GM23338 (cell line): ENCODE data around the gene MINDY4. TPM values are rescaled to one million over a fixed set of nuclear protein-coding genes. Genes with fewer than 3 reads are reported as not detected.

ENCODE experiments used
- ATAC-seq: fragments of 200-7000 bp; cut with Tn5 transposase; 3 replicates; pipeline ENCODE4 v1.9.1; 2020
- DNase-seq: peaks from one replicate; pipeline ENCODE4 v3.0.0-alpha.2; 2015; ENCODE audit warnings: low spot score
- H2AFZ ChIP-seq: fragments of 200-600 bp; sonication (generic); 2 replicates; pipeline ENCODE4 v1.8.0; 2016; ENCODE audit warnings: antibody characterized with exemption, mild to moderate bottlenecking, moderate library complexity
- H3F3A ChIP-seq: fragments of 200-600 bp; sonication (generic); replicated peaks from 2 replicates; pipeline ENCODE4 v1.8.0; 2017; ENCODE audit warnings: antibody characterized with exemption, mixed run types, low read depth
- H3K27ac ChIP-seq: fragments of 200-600 bp; sonication (generic); 2 replicates; pipeline ENCODE4 v1.6.1; 2016; ENCODE audit warnings: low read depth
- H3K27me3 ChIP-seq: fragments of 200-600 bp; sonication (generic); 2 replicates; pipeline ENCODE4 v1.8.0; 2016; ENCODE audit warnings: mild to moderate bottlenecking, mixed run types, moderate library complexity; ENCODE audit not compliant: insufficient read depth
- H3K36me3 ChIP-seq: fragments of 200-600 bp; sonication (generic); 2 replicates; pipeline ENCODE4 v1.8.0; 2016; ENCODE audit warnings: mild to moderate bottlenecking; ENCODE audit not compliant: insufficient read depth
- H3K4me1 ChIP-seq: fragments of 200-600 bp; sonication (generic); 2 replicates; pipeline ENCODE4 v1.8.0; 2016; ENCODE audit warnings: mild to moderate bottlenecking, moderate library complexity; ENCODE audit not compliant: insufficient read depth
- H3K4me2 ChIP-seq: fragments of 200-600 bp; sonication (generic); 2 replicates; pipeline ENCODE4 v1.7.1; 2017; ENCODE audit warnings: mixed run types
- H3K4me3 ChIP-seq: fragments of 200-600 bp; sonication (generic); 2 replicates; pipeline ENCODE4 v1.6.1; 2016; ENCODE audit warnings: mixed run types
- H3K79me2 ChIP-seq: fragments of 200-600 bp; sonication (generic); replicated peaks from 2 replicates; pipeline ENCODE4 v1.8.0; 2017; ENCODE audit warnings: mild to moderate bottlenecking; ENCODE audit not compliant: insufficient read depth
- H3K9me2 ChIP-seq: fragments of 200-600 bp; sonication (generic); 2 replicates; pipeline ENCODE4 v1.8.0; 2017; ENCODE audit not compliant: insufficient read depth
- H4K20me1 ChIP-seq: fragments of 200-600 bp; sonication (generic); replicated peaks from 2 replicates; pipeline ENCODE4 v1.8.0; 2017; ENCODE audit warnings: mild to moderate bottlenecking; ENCODE audit not compliant: insufficient read depth
- H3K27ac Mint-ChIP-seq: 2 replicates; pipeline ENCODE4 v1.8.0; 2020; ENCODE audit warnings: inconsistent platforms, mild to moderate bottlenecking, moderate library complexity, mixed read lengths
- H3K27me3 Mint-ChIP-seq: 3 replicates; pipeline ENCODE4 v1.8.0; 2022; ENCODE audit warnings: low read depth, mild to moderate bottlenecking, moderate library complexity, mixed read lengths, inconsistent platforms; ENCODE audit not compliant: insufficient read depth, poor library complexity
- H3K36me3 Mint-ChIP-seq: 3 replicates; pipeline ENCODE4 v1.8.0; 2021; ENCODE audit warnings: low read depth, mild to moderate bottlenecking, inconsistent platforms, moderate library complexity, mixed read lengths
- H3K4me1 Mint-ChIP-seq: 3 replicates; pipeline ENCODE4 v1.8.0; 2020; ENCODE audit warnings: mild to moderate bottlenecking, inconsistent platforms, mixed read lengths
- H3K4me3 Mint-ChIP-seq: 3 replicates; pipeline ENCODE4 v1.8.0; 2021; ENCODE audit warnings: moderate library complexity, mild to moderate bottlenecking, inconsistent platforms, mixed read lengths
- H3K9me3 Mint-ChIP-seq: 3 replicates; pipeline ENCODE4 v1.8.0; 2020; ENCODE audit warnings: moderate library complexity, mild to moderate bottlenecking, inconsistent platforms, mixed read lengths
- CREB1 ChIP-seq: fragments of 250-450 bp; sonication (Bioruptor Pico); IDR thresholded peaks from 2 replicates; pipeline ENCODE4 v1.5.0; 2020; ENCODE audit warnings: low read depth, mild to moderate bottlenecking, moderate library complexity
- NANOG ChIP-seq: IDR thresholded peaks from 2 replicates; pipeline ENCODE4 v1.6.1; 2016; ENCODE audit warnings: antibody characterized with exemption, borderline replicate concordance
- STAT1 ChIP-seq: IDR thresholded peaks from one replicate; pipeline ENCODE4 v1.6.1; 2016; ENCODE audit warnings: antibody characterized with exemption; ENCODE audit not compliant: unreplicated experiment
- ZNF331 ChIP-seq: fragments of 250-450 bp; sonication (Bioruptor Pico); IDR thresholded peaks from 2 replicates; pipeline ENCODE4 v1.5.0; 2020; ENCODE audit warnings: low read depth, mild to moderate bottlenecking, moderate library complexity
- polyA plus RNA-seq: library from polyadenylated mRNA; unstranded; fragments of >200 nt; fragmentation: Nextera tagmentation; extraction: Ambion mirVana; gene quantifications from 2 replicates; pipeline ENCODE4 v1.2.1, GENCODE V29; 2016
- total RNA-seq: library from RNA; depleted of rRNA; stranded (reverse); fragments of >200 nt; shearing (Covaris generic); gene quantifications from 2 replicates; pipeline ENCODE4 v1.2.3, GENCODE V29; 2014
- TF ChIP-seq, protein P1 (sequence below): fragments of 250-450 bp; sonication (Bioruptor Pico); IDR thresholded peaks from 2 replicates; pipeline ENCODE4 v1.5.0; 2020; ENCODE audit warnings: mild to moderate bottlenecking, moderate library complexity
- TF ChIP-seq, protein P2 (sequence below), 2 experiments: fragments of 200-600 bp in 1 of 2; sonication (generic) in 1 of 2; conservative IDR thresholded peaks; 2 replicates each; pipeline versions ENCODE4 v1.5.1 to v1.6.1; 2016 to 2017; ENCODE audit warnings: antibody characterized with exemption in 2 of 2, low read depth in 2 of 2, mild to moderate bottlenecking in 2 of 2, moderate library complexity in 1 of 2
- TF ChIP-seq, protein P3 (sequence below): IDR thresholded peaks from 2 replicates; pipeline ENCODE4 v1.6.1; 2016; ENCODE audit warnings: antibody characterized with exemption

The MINDY4 gene
- total and polyA plus RNA-seq, 2 experiments from 2014 or later, result 1.7 to 4.4 TPM

DNA sequence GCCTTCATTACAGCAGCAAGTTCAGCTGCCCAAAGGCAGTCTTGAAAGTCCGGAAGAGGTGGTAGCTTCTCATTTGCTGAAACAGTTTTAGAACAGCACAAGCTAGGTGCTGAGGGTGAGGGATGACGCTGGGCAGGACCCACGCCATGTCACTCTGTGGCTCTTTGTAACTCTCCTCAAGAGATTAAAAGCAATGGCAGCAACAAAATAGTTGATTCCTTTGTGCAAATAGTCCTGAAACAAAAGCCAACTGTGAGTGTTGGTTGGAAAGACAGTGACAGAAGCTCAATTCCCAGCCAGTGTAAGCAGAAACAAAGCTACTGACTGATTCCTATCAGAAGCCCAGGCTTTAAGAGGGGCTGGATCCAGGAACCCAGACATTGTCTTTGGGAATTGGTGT, 92.9 kb downstream of the MINDY4 start (continued):
- TF ChIP-seq, protein P1, sequence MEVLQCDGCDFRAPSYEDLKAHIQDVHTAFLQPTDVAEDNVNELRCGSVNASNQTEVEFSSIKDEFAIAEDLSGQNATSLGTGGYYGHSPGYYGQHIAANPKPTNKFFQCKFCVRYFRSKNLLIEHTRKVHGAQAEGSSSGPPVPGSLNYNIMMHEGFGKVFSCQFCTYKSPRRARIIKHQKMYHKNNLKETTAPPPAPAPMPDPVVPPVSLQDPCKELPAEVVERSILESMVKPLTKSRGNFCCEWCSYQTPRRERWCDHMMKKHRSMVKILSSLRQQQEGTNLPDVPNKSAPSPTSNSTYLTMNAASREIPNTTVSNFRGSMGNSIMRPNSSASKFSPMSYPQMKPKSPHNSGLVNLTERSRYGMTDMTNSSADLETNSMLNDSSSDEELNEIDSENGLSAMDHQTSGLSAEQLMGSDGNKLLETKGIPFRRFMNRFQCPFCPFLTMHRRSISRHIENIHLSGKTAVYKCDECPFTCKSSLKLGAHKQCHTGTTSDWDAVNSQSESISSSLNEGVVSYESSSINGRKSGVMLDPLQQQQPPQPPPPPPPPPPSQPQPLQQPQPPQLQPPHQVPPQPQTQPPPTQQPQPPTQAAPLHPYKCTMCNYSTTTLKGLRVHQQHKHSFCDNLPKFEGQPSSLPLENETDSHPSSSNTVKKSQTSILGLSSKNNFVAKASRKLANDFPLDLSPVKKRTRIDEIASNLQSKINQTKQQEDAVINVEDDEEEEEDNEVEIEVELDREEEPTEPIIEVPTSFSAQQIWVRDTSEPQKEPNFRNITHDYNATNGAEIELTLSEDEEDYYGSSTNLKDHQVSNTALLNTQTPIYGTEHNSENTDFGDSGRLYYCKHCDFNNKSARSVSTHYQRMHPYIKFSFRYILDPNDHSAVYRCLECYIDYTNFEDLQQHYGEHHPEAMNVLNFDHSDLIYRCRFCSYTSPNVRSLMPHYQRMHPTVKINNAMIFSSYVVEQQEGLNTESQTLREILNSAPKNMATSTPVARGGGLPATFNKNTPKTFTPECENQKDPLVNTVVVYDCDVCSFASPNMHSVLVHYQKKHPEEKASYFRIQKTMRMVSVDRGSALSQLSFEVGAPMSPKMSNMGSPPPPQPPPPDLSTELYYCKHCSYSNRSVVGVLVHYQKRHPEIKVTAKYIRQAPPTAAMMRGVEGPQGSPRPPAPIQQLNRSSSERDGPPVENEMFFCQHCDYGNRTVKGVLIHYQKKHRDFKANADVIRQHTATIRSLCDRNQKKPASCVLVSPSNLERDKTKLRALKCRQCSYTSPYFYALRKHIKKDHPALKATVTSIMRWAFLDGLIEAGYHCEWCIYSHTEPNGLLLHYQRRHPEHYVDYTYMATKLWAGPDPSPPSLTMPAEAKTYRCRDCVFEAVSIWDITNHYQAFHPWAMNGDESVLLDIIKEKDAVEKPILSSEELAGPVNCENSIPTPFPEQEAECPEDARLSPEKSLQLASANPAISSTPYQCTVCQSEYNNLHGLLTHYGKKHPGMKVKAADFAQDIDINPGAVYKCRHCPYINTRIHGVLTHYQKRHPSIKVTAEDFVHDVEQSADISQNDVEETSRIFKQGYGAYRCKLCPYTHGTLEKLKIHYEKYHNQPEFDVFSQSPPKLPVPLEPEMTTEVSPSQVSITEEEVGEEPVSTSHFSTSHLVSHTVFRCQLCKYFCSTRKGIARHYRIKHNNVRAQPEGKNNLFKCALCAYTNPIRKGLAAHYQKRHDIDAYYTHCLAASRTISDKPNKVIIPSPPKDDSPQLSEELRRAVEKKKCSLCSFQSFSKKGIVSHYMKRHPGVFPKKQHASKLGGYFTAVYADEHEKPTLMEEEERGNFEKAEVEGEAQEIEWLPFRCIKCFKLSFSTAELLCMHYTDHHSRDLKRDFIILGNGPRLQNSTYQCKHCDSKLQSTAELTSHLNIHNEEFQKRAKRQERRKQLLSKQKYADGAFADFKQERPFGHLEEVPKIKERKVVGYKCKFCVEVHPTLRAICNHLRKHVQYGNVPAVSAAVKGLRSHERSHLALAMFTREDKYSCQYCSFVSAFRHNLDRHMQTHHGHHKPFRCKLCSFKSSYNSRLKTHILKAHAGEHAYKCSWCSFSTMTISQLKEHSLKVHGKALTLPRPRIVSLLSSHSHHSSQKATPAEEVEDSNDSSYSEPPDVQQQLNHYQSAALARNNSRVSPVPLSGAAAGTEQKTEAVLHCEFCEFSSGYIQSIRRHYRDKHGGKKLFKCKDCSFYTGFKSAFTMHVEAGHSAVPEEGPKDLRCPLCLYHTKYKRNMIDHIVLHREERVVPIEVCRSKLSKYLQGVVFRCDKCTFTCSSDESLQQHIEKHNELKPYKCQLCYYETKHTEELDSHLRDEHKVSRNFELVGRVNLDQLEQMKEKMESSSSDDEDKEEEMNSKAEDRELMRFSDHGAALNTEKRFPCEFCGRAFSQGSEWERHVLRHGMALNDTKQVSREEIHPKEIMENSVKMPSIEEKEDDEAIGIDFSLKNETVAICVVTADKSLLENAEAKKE (CRISPR knock-in tag), result no peak
- TF ChIP-seq STAT1, result no peak
- TF ChIP-seq ZNF331 (CRISPR knock-in tag), result no peak
- TF ChIP-seq, protein P2, sequence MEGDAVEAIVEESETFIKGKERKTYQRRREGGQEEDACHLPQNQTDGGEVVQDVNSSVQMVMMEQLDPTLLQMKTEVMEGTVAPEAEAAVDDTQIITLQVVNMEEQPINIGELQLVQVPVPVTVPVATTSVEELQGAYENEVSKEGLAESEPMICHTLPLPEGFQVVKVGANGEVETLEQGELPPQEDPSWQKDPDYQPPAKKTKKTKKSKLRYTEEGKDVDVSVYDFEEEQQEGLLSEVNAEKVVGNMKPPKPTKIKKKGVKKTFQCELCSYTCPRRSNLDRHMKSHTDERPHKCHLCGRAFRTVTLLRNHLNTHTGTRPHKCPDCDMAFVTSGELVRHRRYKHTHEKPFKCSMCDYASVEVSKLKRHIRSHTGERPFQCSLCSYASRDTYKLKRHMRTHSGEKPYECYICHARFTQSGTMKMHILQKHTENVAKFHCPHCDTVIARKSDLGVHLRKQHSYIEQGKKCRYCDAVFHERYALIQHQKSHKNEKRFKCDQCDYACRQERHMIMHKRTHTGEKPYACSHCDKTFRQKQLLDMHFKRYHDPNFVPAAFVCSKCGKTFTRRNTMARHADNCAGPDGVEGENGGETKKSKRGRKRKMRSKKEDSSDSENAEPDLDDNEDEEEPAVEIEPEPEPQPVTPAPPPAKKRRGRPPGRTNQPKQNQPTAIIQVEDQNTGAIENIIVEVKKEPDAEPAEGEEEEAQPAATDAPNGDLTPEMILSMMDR (conservative IDR thresholded peaks at IDR 0.05; ENCODE audit: low read depth in 2 of 2), result no peak
- no peak for TF ChIP-seq NANOG

- DNase-seq, result no peak
- no peaks in the 10 kb centered on the region for H3F3A ChIP-seq
- no peak for ATAC-seq
- H3K27me3 ChIP-seq, result no peaks in the 10 kb centered on the region
- H3K9me3 Mint-ChIP-seq, result no peaks in the 10 kb centered on the region
- H3K27ac ChIP-seq, result no peak overlapping the region
- H3K9me2 ChIP-seq, result no peaks in the 10 kb centered on the region
- no peak overlapping the region for H3K4me2 ChIP-seq
- no peaks in the 10 kb centered on the region for H3K36me3 Mint-ChIP-seq
- no peak overlapping the region for H3K4me3 ChIP-seq
- H3K4me3 Mint-ChIP-seq, result no peak overlapping the region
- H3K36me3 ChIP-seq, result no peaks in the 10 kb centered on the region
- H3K4me1 ChIP-seq, result no peaks in the 10 kb centered on the region
- no peaks in the 10 kb centered on the region for H3K4me1 Mint-ChIP-seq
- H3K27ac Mint-ChIP-seq, result no peak overlapping the region
- peaks cover 6% of the 10 kb centered on the region for H3K27me3 Mint-ChIP-seq
- no peak overlapping the region for H2AFZ ChIP-seq
- H3K79me2 ChIP-seq, result no peaks in the 10 kb centered on the region
- H4K20me1 ChIP-seq, result no peaks in the 10 kb centered on the region
- TF ChIP-seq, protein P1 (CRISPR knock-in tag), result no peak
- TF ChIP-seq CREB1 (CRISPR knock-in tag), result no peak
- TF ChIP-seq, protein P3, sequence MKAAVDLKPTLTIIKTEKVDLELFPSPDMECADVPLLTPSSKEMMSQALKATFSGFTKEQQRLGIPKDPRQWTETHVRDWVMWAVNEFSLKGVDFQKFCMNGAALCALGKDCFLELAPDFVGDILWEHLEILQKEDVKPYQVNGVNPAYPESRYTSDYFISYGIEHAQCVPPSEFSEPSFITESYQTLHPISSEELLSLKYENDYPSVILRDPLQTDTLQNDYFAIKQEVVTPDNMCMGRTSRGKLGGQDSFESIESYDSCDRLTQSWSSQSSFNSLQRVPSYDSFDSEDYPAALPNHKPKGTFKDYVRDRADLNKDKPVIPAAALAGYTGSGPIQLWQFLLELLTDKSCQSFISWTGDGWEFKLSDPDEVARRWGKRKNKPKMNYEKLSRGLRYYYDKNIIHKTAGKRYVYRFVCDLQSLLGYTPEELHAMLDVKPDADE, result no peak
These were observed 93.9 kb downstream of the MINDY4 start for GRCh38 chr7:30865076-30865475.
